Stimulated activated CD8-positive, alpha-beta memory T cell treated with anti-CD3 and anti-CD28 coated beads, Interleukin-7, amount 100 ng/mL, for 24 hours (primary cell): Measurements from ENCODE around the gene TRMU.

ENCODE experiments used
- DNase-seq: peaks from one replicate; pipeline ENCODE4 v3.0.0-alpha.2; 2020; ENCODE audit warnings: low read depth

The TRMU gene

DNA sequence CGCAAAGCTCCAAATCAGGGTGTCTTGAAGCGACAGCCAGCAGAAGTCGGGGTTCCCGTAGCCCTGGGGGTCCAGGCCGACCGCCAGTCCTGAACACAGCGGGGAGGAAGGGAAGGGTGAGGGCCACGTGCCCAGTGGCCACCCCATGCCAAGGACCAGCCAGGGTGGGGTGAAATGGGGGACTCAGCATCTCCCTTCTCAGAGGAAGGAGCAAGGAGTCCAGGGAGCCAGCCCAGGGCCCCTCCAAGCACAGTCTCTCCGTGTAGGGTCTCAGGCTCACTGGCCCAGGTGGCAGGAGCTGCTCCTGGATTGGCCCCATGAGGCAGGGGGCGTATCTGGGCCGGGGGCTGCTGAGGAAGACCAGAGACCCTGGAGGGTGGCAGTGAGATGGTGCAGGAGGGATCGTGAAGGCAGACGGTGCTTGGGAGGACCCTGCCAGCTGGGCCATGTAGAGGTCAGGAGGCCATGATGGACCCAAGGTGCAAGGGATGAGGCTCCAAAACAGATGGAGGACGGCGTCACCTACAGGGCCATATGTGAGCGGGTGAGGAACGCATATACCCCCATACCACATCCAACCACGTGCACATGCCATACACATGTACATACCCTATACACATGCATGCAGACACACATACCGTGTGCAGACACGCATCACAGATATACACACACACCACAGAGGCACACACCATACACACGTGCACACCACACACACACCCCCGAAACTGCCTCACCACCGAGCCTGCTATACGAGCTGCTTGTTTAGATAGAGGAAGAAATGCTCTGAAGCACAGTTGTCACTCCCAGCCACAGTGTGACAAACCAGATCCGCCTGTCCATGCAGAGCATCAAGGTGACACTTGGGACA lies 34.4 kb downstream of the TRMU start:
- DNase-seq: no peak

DNA sequence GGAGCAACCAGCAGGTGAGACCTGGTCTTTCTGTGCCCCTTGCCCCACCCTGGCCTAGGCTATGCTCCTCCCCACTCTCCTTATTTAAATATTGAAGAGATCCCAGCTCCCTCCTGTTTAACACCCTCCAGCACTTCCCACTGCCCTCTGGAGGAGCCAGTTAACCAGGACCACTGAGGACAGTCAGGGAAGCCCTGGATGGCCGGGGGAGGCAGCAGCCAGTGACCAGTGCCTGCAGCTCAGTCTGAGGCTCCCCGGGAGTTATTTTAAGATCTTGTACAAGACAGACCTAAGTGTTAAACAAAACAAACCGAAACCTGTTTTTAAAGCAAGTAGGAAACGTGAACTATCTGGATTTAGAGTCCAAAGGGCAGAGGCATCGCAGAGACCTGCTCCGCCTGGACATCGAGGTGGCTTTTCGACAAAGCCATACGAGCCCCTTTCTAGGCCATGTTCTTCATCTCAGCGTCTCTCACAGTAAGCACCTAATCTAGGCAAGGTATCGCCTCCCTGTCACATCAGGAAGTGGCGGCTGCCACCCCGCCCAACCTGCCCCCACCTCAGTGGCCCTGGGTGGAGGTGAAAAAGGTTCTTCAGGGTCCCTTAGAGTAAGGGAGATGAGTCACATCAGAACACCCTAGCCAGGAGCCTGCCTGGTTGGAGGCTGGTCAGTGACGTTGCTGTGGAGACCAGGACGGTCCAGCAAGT lies 35.2 kb downstream of the TRMU start:
- no peak for DNase-seq

DNA sequence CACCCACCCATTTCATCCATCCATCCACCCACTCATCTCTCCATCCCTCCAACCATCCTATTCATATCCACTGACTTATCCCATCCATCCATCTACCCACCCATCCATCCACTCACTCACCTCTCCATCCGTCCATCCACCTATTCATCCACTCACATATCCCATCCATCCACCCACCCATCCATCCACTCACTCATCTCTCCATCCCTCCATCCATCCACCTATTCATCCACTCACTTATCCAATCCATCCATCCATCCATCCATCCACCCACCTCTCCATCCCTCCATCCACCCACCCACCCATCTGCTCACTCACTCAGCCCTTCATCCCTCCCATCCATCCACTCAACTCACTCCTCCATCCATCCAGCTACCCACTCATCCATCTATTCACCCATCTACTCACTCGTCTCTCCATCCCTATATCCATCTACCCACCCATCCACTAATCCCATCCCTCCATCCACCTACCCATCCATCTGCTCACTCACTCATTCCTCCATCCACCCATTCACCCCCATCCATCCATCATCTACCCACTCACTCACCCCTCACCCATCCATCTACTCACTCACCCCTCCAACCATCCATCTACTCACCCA lies 36.2 kb downstream of the TRMU start:
- DNase-seq: no peak

DNA sequence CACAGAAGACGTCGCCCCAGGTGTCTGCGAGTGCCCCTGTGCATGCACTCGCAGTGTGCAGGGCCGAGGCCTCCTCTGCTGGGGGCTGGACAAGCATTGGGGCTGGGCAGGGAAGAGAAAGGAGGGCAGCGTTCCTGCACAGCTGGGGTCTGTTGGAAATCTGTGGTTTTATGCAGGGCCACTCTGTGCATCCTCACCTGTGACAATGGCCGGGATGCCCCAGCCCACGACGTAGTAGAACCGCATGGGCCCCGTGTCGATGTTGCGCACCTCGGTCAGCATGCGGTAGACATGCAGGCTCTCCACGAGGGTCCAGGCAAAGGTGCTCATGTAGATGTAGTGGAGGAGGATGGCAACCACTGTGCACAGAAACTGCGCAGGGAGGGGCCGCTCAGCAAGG lies 37.2 kb downstream of the TRMU start:
- DNase-seq: no peak

DNA sequence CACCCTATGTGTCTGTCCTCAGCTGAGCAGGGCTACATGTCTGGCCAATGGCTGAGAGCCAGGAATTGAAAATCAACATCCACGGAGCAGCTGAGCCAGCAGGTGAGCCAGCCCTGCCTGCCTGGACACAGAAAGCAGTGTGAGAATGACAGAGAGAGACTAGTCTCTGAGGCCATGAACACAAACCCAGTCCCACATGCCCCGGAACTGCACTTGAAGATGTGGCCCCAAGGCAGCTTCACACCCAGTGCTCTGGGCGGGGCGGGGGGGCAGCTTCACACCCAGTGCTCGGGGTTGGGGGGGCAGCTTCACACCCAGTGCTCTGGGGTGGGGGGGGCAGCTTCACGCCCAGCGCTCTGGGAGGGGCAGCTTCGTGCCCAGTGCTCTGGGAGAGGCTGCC lies 37.6 kb downstream of the TRMU start:
- no peak for DNase-seq

DNA sequence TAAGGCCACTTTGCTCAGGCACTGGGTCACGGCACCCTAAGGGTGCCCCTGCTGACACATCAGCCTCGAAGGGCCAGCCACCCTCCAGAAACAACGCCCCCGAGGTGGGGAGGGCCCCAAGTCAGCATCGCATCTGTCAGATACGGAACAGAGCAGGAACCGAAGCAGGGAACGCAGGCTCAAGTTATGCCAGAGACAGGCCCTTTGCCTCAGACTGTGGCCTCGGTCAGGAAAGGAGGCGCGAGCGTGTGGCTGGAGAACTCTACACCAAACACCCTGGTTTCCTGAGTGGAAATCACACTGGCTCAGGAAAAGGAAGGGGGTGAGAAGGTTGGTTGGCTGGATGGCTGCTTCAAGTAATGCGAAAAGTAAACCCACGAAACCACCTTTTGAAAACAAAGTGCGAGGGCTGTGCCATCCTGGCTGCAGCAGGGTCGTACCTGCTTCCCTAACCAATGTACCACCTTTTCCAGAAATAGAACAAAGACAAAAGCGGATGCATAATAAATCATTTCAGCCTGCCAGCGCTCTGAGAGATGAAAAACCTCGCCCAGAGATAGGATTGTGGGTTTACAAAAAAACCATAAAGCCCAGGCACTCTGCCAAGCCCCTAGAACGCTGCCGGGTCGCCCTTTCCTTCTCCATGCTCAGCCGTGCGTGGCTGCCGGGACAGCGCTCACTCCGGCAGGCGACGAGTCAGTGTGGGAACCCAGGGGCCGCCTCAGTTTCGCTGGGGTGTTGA lies 38.6 kb downstream of the TRMU start:
- DNase-seq: no peak

DNA sequence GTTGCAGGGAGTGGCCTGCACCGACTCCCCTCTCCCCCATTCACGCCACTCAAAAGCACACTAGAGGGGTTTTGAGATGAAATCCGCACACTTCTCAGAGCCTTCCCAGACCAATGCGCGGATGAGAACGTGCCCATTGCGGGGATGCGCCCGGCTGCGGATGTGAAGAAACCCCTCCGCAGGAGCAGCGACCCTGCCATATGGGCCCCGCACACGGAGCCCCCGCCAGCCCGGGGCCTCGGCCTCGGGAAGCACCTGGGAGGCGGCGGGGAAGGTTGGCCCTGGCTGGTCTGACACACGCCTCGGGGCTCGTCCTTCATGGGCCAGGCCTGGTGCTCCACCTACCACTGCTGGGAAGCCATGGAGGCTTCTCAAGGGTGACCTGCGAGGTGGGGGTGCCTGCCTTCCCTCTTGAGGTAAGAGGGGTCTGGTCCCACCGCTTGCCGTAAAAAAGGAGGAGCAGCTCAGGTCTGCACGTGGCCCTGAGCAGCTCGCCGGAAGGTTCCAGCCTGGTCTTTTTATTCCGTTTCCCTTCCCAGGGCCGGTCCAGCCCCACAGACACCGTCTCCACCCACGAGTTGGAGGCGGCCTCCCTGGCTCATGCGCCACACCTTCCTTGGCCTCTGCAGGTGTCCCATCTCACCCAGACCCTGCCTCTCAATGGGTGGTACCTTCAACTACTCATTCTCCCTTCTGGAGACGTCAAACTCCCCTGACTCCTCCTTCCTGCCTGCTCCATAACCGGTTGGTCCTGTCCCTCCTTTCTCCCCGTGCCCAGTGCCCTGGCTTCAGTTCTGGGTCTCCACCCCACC lies 39.4 kb downstream of the TRMU start:
- no peak for DNase-seq

DNA sequence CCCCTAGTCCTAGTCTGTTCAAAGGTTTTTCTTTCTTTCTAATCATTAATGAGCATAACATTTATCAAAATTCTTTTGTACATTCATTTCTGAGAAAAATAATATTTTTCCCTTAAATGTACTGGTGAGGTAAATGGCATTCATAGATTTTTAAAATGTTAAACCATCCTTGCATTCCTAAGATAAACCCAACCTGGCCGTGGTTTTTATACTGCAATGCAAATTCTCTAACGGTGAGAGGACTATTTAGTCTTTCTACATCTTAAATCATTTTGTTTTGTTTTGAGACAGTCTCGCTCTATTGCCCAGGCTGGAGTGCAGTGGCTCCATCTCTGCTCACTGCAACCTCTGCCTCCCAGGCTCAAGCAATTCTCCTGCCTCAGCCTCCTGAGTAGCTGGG lies 40.6 kb downstream of the TRMU start:
- no peak for DNase-seq

DNA sequence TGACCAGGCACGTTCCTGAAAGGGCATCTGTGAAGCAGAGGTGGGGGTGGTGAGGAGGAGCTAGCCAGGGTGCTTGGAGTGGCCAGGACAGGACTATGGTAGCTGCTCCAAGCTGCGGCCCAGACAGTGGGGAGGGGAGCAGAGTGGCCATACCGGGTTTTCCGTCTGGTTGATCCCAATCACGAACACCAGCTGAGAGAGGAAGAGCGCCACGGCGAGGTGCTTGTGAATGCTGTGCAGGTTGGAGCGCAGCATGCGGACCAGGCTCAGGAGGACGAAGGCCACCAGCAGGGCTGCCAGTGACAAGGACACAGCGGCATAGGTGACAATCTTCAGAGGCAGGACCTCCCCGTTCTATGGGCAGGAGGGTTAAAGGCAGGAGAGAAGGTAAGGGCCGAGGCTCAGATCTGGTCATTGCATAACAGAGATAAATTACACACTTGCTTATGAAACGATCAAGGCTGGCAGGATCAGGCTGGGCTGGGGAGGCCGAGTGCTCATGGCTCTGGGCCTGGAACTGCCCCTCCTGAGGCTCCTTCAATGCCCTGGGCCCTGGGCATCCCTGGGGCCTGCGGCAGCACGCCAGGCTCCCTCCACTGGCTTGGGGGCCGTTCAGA lies 41.5 kb downstream of the TRMU start:
- no peak for DNase-seq

DNA sequence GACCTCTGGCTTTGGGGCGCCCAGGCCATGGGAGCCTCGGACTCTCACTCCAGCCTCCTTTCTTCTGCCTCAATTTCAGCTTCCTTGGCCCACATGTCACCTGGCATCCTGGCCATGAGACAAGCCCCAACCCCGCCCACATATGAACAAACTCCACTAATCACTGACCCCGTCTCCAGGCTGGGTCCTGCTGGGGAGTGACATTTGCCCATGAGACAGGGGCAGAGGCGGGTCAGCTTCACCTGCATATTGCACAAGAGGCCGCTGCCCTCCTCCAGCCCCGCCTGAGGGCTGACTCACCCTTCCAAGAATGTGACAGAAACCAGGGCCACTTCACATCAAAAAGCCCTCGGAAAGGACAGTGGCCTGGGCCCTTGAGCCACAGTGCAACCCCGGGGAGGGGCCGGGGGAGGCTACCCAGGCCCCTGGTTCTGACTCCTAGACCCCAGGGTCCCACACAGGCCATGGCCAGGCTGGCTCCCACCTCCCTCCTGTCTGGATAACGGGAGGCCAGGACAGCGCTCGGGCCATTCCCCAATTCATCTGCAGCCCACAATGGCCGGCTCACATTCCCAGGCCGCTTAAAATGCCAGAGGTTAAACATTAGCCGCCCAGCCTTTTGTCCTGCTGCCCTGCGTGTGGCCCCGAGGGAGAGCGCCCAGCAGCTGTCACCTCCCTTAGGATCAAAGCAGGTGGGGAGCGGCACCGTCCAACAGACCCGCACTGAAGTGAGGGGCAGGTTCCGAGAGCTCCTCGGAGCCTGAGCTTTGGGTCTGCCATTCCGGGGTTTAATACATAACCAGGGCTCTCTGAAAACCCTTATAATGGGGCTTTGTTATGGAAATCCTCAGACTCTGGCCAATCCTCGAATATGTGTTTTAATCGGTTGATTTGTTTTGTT lies 42.3 kb downstream of the TRMU start:
- DNase-seq: no peak

DNA sequence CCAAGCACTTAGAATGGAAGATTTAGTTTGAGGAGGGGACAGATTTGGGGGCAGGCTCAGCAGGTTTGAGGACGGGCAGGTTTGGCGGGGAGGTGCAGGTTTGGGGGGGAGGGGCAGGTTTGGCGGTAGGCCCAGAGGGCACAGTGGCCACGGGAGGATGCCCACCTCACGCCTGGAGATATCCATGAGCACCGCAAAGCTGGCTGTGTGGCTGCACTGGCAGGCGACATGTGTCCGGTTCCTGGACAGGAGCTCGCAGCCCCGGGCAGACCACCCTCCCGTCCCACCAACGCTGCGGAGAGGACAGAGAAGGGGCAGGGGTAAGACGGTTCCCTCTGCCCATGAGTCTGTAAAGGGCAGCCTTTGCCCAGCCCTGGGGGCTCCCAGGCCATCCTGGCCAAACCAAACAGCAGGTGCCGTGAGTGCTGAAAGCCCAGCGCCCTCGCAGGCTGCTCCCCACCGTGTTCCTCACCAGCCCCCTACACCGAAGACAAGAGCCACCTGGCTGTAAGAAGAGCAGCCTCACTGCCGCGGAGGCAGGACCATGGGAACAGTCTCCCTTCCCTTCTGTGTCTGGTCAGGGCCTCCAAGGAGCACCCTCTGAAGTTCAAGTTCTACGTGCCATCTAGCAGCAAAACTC lies 43.0 kb downstream of the TRMU start:
- no peak for DNase-seq

DNA sequence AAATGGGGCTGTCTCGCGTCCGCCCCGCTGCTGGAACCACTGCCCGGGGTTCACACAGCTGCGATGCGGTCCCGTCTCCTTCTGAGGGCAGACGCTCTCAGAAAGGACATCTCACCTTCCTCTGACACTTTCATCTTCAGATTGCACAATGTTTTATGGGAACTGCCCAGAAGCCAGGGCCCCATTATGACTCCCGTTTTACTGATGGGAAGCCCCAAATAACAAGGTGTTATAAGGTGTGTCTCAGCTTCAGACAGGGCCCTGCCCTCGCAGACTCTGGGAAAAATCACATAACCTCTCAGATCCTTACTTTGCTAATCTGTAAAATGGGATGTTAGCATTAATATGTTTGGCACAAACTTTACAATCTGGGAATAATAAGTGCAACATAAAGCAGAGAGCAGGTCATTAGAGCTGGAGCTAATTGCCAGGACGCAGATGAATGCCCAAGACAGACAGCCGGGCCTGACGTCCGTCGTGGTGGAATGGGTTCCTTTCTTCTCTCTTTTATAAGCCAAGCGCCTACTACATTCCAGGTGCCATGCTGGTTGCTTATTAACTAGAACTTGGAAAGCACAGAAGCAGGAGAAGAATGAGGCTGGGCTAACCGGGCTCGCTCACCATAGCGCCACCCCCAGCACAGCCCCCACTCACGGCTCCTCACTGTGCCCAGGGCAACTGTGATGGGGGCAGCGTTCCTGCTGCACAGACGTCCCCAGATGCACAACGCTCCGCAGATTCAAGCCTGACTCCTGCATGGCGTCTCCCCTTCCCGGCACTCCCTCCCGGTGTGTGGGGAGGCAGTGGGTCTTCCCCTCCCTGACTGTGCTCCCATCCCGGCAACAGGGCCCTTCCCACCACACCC lies 43.8 kb downstream of the TRMU start:
- DNase-seq: no peak

DNA sequence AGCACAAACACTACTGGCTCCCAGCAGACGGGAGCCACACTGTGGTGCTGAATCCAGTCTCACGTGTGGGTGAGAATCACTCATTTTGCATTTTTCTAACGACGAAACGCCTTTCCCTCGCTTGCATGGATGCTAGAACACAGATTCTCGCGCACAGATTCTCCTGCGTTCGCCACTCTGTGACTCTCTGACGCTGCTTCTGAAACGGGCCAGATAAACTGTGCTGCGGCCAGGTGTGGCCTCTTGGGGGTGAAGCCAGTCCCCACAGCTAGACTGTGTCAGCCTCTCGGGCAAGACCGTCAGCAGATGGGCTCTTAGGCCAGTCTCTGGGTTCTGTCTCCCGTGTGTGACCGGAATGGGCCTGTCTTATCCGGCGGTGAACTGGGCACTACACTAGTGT lies 44.6 kb downstream of the TRMU start:
- DNase-seq: no peak

DNA sequence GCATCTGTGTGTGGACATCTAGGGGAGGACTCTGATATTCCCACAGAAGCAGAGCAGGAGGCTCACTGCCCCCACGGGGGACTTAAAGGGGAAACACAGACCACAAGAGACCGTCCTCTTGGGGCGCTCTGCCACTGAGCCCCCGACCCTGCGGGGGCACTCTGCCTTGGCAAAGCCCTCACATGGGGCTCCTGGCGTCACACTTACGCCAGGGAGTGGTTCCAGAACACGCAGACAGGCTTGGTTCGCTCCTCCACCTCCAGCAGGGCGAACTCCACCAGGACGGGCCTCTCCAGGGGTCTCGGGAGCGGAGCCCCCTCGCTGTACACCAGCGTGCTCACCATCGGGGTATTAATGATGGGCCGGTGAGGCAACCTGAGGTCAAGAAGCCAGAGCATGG lies 45.1 kb downstream of the TRMU start:
- no peak for DNase-seq

DNA sequence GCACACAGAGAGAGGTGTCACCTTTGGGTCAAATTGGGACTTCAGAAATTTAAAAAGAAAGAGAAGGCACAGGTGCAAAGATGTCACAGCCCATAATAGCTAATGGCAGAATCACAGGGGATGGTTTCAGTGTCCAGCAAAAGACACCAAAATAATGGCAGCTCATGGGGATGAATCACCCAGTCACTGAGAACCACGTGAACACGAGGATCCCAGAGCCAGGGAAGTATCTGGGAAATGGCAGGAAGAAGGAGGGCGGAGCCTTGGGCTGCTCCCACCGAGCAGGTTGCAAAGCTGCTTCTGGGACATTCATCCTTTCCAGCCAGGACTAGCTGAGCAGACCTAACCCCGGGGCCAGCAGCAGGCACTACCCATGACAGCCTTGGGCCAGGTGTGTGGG lies 45.6 kb downstream of the TRMU start:
- no peak for DNase-seq

DNA sequence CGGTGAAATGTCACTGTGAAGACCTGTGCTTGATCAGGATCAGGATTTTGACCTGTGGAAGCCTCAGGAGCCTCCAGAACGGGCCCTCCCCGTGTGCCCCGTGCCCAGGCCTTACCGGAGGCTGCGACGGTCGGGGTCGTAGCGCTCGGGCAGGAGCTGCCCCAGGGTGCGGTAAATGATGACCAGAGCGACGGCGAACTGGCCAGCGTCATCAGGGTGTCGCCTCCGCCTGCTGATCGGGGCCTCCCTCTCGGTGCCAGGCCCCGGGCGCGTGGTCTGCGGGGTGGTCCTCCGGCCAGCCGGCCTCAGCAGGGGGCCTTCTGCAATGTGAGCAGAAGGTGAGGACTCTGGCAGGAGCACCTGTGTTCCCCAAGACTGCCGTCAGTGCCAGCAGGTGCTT lies 46.2 kb downstream of the TRMU start:
- DNase-seq: no peak

DNA sequence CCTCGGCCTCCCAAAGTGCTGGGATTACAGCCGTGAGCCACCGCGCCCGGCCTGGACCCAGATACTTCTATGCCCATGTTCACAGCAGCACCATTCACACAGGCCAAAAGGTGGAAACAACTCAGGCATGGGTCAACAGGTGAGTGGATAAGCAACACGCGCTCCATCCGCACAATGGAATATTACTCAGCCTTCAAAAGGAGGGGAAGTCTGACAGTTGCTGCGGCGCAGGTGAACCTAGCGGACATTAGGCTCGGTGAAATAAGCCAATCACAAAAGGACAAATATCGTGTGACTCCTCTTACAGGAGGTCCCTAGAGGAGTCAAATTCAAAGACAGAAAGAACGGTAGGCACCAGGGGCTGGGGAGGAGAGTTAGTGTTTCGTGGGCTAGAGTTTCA lies 47.0 kb downstream of the TRMU start:
- no peak for DNase-seq

DNA sequence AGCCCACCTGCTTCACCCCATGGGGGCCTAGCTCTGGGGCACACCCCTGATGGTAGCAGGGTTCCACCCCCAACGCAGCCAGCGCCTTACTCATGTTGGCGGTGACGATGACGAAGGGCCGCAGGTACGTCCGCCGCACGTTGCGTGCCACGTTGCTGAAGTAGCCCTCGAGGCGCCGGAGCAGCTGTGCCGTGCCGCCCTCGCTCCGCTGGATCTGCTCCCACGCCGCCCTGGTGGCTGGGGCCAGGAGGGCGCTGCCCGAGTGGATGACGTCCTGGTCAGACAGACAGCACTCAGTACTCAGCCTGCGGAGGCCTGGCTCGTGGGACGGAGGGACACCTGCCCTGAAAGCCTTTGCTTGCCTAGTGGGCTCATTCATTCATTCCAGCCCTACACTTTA lies 50.8 kb downstream of the TRMU start:
- no peak for DNase-seq

DNA sequence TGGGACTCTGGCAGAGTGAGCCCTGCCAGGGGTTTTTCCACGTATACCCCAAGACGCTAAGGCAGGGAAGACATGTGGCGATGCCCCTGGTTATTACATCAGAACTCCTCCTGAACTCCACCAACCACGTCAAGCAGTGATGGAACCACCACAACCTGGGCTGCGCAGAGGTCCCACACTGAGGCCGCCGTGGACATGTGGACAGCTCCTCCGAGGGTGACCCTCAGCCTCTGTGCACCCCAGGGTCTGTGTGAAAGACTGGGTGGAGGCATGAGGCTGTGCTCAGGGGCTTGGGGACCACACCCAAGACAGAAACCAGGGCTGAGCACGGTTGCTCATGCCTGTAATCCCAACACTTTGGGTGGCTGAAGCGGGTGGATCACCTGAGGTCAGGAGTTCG lies 52.2 kb downstream of the TRMU start:
- no peak for DNase-seq
